MM.1S (cell line): ENCODE results near the gene CITED4.

ENCODE experiments used
- DNase-seq: peaks from one replicate; pipeline ENCODE4 v3.0.0-alpha.2; 2015
- H2AFZ ChIP-seq: fragments of 300-600 bp; sonication (generic); 2 replicates; pipeline ENCODE4 v1.6.0; 2016; ENCODE audit warnings: antibody characterized with exemption, low read length
- H3F3A ChIP-seq: fragments of 300-600 bp; sonication (generic); 2 replicates; pipeline ENCODE4 v1.6.1; 2016; ENCODE audit warnings: mild to moderate bottlenecking, antibody characterized with exemption, low read length, moderate library complexity, mixed read lengths; ENCODE audit not compliant: insufficient read depth
- H3K27ac ChIP-seq: fragments of 300-600 bp; sonication (generic); 2 replicates; pipeline ENCODE4 v1.5.1; 2016; ENCODE audit warnings: mild to moderate bottlenecking, low read length
- H3K27me3 ChIP-seq: fragments of 300-600 bp; sonication (generic); replicated peaks from 2 replicates; pipeline ENCODE4 v1.6.0; 2016; ENCODE audit warnings: low read length; ENCODE audit not compliant: insufficient read depth
- H3K36me3 ChIP-seq: fragments of 300-600 bp; sonication (generic); replicated peaks from 2 replicates; pipeline ENCODE4 v1.6.1; 2016; ENCODE audit warnings: mild to moderate bottlenecking, low read length, mixed read lengths; ENCODE audit not compliant: insufficient read depth
- H3K4me1 ChIP-seq: fragments of 300-600 bp; sonication (generic); 2 replicates; pipeline ENCODE4 v1.6.1; 2016; ENCODE audit warnings: low read length, mixed read lengths
- H3K4me2 ChIP-seq: fragments of 300-600 bp; sonication (generic); 2 replicates; pipeline ENCODE4 v1.6.0; 2016; ENCODE audit warnings: low read depth, low read length
- H3K4me3 ChIP-seq: fragments of 300-600 bp; sonication (generic); 2 replicates; pipeline ENCODE4 v1.5.1; 2016; ENCODE audit warnings: low read length, mixed read lengths
- H3K79me2 ChIP-seq: fragments of 300-600 bp; sonication (generic); 2 replicates; pipeline ENCODE4 v1.6.1; 2016; ENCODE audit warnings: mixed run types, low read length, mixed read lengths
- H3K9ac ChIP-seq: fragments of 300-600 bp; sonication (generic); 2 replicates; pipeline ENCODE4 v1.6.1; 2016; ENCODE audit warnings: low read length, mixed read lengths
- H3K9me2 ChIP-seq: fragments of 300-600 bp; sonication (generic); replicated peaks from 2 replicates; pipeline ENCODE4 v1.6.1; 2016; ENCODE audit warnings: mild to moderate bottlenecking, low read length, mixed read lengths; ENCODE audit not compliant: insufficient read depth
- H3K9me3 ChIP-seq: fragments of 300-600 bp; sonication (generic); replicated peaks from 2 replicates; pipeline ENCODE4 v1.6.1; 2016; ENCODE audit warnings: mild to moderate bottlenecking, low read length, mixed read lengths; ENCODE audit not compliant: insufficient read depth
- H4K20me1 ChIP-seq: fragments of 300-600 bp; sonication (generic); 2 replicates; pipeline ENCODE4 v1.6.1; 2016; ENCODE audit warnings: mild to moderate bottlenecking, low read length, moderate library complexity, mixed read lengths; ENCODE audit not compliant: insufficient read depth
- EZH2 ChIP-seq: fragments of 300-600 bp; sonication (generic); optimal IDR thresholded peaks from 2 replicates; pipeline ENCODE3; 2017; ENCODE audit warnings: low read depth, mild to moderate bottlenecking, antibody characterized with exemption, low read length, mixed read lengths
- EZH2phosphoT487 ChIP-seq: fragments of 300-600 bp; sonication (generic); IDR thresholded peaks from 2 replicates; pipeline ENCODE4 v1.6.1; 2018; ENCODE audit warnings: antibody characterized with exemption, low read length
- TF ChIP-seq, protein P1 (sequence below): fragments of 300-600 bp; sonication (generic); IDR thresholded peaks from 2 replicates; pipeline ENCODE4 v1.5.1; 2016; ENCODE audit warnings: antibody characterized with exemption, low read length, mixed read lengths

The CITED4 gene

DNA sequence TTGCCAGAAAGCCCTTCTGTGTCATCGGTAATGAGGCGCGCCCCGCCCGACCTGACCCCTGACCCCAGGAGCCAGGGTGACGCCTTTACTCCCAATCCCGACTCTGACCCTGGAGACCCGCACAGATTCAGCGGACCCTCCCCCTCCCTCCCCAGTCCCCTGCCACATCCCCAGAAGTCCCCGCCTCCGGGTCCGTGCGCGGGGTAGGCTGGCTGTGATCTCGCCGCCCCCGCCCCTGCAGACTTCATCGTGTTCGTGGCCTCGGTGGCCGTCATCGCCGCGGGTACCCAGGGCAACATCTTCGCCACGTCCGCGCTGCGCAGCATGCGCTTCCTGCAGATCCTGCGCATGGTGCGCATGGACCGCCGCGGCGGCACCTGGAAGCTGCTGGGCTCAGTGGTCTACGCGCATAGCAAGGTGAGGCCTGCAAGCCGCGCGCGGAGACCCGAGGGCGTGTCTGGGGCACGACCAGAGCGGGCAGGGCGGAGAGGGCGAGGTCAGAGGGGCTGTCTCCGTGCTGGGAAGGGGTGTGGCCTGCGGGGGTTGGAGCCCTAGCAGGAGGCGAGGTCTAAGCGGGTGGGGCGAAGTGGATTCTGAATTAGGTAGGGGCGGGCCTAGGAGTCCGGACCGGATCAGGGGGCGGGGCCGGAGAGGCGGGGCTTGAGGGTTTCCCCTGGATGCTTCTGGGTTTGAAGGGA, 43.8 kb downstream of the CITED4 start:
- TF ChIP-seq, protein P1, sequence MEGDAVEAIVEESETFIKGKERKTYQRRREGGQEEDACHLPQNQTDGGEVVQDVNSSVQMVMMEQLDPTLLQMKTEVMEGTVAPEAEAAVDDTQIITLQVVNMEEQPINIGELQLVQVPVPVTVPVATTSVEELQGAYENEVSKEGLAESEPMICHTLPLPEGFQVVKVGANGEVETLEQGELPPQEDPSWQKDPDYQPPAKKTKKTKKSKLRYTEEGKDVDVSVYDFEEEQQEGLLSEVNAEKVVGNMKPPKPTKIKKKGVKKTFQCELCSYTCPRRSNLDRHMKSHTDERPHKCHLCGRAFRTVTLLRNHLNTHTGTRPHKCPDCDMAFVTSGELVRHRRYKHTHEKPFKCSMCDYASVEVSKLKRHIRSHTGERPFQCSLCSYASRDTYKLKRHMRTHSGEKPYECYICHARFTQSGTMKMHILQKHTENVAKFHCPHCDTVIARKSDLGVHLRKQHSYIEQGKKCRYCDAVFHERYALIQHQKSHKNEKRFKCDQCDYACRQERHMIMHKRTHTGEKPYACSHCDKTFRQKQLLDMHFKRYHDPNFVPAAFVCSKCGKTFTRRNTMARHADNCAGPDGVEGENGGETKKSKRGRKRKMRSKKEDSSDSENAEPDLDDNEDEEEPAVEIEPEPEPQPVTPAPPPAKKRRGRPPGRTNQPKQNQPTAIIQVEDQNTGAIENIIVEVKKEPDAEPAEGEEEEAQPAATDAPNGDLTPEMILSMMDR = no peak
- TF ChIP-seq EZH2 (no peak), EZH2phosphoT487 (no peak)
- Histone ChIP-seq H3K36me3 (no peaks in the 10 kb centered on the region), H3F3A (no peaks in the 10 kb centered on the region), H3K4me1 (no peaks in the 10 kb centered on the region), H3K79me2 (no peaks in the 10 kb centered on the region), H3K4me3 (peak overlapping the region; percentile 57), H3K9me3 (no peaks in the 10 kb centered on the region), H3K9ac (no peak overlapping the region), H3K27me3 (peaks cover 8% of the 10 kb centered on the region; the same call in 1 of the 2 replicates), H3K9me2 (no peaks in the 10 kb centered on the region), H3K4me2 (peak overlapping the region; percentile 69; the same call in 1 of the 2 replicates), H4K20me1 (no peaks in the 10 kb centered on the region), H2AFZ (peak overlapping the region; percentile 69; the same call in 1 of the 2 replicates), H3K27ac (no peak overlapping the region)
- peak; percentile 73 for DNase-seq

DNA sequence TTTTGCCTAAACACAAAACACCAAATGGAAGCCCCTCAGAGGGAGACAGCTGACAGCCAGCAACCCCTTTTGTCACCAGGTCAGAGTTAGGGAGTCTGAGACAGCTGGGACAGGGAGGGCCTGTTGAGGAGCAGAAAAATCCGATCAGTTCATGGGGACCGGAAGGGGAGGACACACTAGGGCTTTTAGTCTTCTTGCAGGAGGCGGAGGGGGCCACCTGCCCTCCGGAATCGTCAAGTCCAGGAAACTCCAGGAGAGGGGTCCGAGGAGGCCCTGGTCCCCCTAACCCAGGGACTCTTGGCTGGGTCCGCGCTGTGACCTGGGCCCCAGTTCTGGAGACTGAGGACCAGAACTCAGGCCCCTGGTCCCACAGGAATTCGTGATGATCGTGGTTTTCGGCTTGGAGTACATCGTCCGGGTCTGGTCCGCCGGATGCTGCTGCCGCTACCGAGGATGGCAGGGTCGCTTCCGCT, 44.3 kb downstream of the CITED4 start:
- no peak for DNase-seq
- Histone ChIP-seq H3K9me2 (no peaks in the 10 kb centered on the region), H3K36me3 (no peaks in the 10 kb centered on the region), H3K27me3 (peaks cover 8% of the 10 kb centered on the region; the same call in 1 of the 2 replicates), H3K4me3 (peak overlapping the region; percentile 57; the same call in 1 of the 2 replicates), H3F3A (no peaks in the 10 kb centered on the region), H3K27ac (no peak overlapping the region), H3K79me2 (no peaks in the 10 kb centered on the region), H2AFZ (no peak overlapping the region), H3K4me2 (peak overlapping the region; percentile 69; the same call in 1 of the 2 replicates), H4K20me1 (no peaks in the 10 kb centered on the region), H3K4me1 (no peaks in the 10 kb centered on the region), H3K9ac (no peak overlapping the region), H3K9me3 (no peaks in the 10 kb centered on the region)
- TF ChIP-seq EZH2phosphoT487 (no peak), EZH2 (no peak)
- TF ChIP-seq, protein P1 = no peak

DNA sequence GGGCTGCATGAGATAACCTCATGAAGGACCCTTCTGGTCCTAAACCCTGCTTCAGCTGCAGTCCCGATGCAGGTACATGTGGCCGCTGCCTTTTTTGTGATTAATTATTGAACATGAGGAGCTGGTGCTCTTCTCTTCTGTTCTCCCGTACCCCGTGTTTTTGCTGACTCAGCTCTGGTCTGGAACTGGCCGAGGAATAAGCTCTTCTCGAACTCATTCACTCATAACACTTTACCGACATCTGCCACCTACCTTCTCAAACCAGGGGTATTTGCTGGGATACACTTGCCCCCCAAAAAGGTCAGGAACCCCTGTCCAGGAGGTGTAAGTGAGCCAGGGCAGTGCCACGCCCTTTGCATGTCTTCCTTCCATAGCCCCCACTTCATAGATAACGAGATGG, 46.7 kb downstream of the CITED4 start:
- DNase-seq = no peak
- TF ChIP-seq EZH2 = no peak
- TF ChIP-seq EZH2phosphoT487 = no peak
- TF ChIP-seq, protein P1 = no peak
- H3K27ac ChIP-seq = no peak overlapping the region
- H3F3A ChIP-seq = no peaks in the 10 kb centered on the region
- no peaks in the 10 kb centered on the region for H3K9me3 ChIP-seq
- H3K9ac ChIP-seq = no peak overlapping the region
- no peak overlapping the region for H3K4me2 ChIP-seq
- H3K9me2 ChIP-seq = no peaks in the 10 kb centered on the region
- H3K36me3 ChIP-seq = no peaks in the 10 kb centered on the region
- no peaks in the 10 kb centered on the region for H4K20me1 ChIP-seq
- peaks cover 8% of the 10 kb centered on the region; the same call in 1 of the 2 replicates for H3K27me3 ChIP-seq
- H3K4me1 ChIP-seq = no peaks in the 10 kb centered on the region
- H2AFZ ChIP-seq = no peak overlapping the region
- H3K79me2 ChIP-seq = no peaks in the 10 kb centered on the region
- H3K4me3 ChIP-seq = no peak overlapping the region
